NK-92 (cell line): ENCODE results near the gene GCC1.
"Not testable (repeated sequence)": the region's sequence is repeated elsewhere in the genome, so short reads cannot be mapped to it uniquely, and the experiment has no call there.

Experiments
- DNase-seq: peaks from one replicate; lab custom pipeline; 2025; ENCODE audit not compliant: unreplicated experiment; lab: John Stamatoyannopoulos, UW

The GCC1 gene

DNA sequence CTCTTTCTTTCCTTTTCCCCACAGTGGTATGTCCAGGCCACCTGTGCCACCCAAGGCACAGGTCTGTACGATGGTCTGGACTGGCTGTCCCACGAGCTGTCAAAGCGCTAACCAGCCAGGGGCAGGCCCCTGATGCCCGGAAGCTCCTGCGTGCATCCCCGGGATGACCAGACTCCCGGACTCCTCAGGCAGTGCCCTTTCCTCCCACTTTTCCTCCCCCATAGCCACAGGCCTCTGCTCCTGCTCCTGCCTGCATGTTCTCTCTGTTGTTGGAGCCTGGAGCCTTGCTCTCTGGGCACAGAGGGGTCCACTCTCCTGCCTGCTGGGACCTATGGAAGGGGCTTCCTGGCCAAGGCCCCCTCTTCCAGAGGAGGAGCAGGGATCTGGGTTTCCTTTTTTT lies 5.8 kb upstream of the GCC1 start:
- DNase-seq, result no peak

DNA sequence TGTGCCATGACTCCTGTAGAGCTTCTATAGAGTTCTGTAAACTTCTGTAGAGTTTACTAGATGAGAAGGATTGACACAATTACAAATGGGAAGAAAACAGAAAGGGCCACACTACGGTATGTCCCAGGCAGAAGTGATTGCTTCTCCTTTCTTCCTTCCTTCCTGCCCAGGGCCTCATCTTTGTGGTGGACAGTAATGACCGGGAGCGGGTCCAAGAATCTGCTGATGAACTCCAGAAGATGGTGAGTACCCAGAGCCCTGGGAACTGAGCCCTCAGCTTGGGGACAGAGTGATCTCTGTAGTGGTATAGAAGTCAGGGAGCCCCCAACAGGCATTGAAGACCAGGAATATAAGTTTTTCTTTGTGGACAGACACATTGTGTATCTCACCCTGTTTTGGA lies 4.5 kb upstream of the GCC1 start:
- no peak for DNase-seq

DNA sequence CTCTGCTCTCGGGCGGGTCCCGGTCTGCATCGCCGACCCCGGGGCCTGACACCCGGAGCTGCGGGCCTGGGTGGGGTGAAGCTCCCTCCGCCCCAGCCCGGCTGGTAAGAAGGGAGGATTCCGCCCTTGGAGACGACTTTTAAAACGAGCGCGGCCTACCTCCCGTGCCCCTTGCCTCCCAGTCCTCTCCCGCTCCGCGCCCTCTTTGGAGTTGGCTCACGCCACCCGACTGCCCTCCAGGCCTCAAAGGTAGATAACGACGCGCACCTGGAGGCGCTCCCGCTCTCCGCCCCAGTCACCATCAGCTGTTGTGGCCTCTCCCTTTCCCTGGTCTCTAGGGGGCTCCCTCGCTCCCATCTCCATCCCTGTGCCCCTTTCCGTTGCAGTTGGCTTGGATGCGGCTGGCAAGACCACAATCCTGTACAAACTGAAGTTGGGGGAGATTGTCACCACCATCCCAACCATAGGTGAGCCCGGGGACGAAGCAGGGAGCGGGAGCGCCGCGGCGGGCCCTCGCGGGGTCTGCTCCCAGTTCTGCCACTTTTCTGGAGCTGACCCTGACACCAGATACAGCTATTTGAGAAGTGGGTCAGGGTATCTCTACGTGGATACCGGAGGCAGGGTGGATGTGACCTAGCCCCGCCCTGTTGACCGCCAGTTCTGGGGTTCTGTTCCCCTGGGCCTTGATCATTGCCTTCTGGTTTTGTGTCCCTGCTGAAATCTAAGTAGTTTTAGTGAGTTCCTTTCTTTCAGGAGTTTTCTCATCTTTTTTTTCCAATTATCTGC lies 3.5 kb upstream of the GCC1 start:
- DNase-seq, result no peak

DNA sequence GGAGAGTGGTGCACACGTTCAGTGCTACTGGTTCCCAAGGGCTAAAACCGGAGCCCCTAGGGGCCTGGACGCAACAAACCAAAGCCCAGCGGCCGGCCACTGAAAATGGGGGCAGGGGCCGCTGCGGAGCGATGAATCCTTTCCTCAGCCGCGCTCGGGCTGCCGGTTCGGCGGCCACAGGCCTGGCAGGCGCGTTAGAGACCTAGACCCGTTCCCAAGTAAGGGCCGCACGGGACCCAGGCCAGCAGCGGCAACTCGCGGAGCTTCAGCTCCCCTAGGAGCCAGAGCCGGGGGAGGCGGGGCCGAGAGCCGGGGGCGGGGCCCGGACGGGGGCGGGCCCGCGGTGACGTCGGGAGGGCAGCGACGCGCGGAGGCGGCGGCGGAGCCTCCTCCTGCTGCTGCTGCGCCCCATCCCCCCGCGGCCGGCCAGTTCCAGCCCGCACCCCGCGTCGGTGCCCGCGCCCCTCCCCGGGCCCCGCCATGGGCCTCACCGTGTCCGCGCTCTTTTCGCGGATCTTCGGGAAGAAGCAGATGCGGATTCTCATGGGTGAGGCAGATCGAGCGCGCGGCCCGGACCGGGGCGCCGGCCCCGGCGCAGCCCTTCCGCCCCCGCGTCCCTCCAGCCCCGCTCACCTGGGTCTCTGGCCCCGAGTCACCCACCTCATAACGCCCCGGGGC lies 2.8 kb upstream of the GCC1 start, which contains the start of gene ARF5:
Gene ARF5, plus strand, starts transcription at position 393 of the 678 bp plus-strand sequence. Its CDS starts 88 bp downstream, at position 481.
- peak; percentile 9 for DNase-seq

DNA sequence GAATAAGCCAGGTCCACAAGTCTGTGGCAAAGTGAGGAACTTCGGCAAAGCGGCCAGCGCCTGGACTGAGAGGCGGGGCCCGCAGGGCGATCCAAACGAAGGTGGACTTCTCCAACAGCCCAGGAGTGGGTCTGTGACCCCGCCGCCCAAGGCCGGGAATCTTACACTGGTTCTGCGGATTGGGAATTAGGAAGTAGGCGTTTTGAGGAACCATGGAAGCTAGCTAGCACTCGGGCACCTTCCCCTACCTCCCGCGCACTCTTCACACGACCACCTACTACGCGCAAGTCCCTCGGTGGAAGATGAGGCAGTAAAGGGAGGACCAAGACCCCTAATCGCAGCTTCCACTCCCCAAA lies 2.2 kb upstream of the GCC1 start:
- DNase-seq, result no peak

DNA sequence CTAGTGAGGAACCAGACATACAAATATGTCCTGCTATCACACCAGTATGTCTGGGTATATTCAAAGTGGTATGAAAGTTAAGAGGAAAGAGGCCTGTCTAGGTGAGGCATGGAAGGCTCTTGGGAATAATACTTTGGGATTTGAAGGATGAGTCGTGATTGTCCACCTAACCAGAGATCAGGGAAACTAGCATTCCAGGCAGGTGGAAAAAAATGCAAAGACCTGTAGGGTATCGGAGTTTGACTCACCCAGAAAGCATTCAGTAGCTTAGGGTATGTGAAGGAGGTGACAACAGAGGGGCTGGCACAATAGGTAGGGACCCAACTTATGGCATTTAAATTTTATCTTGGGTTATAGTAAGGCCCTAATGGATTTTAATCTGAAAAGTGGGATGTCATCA lies 950 bp upstream of the GCC1 start:
- DNase-seq, result no peak

DNA sequence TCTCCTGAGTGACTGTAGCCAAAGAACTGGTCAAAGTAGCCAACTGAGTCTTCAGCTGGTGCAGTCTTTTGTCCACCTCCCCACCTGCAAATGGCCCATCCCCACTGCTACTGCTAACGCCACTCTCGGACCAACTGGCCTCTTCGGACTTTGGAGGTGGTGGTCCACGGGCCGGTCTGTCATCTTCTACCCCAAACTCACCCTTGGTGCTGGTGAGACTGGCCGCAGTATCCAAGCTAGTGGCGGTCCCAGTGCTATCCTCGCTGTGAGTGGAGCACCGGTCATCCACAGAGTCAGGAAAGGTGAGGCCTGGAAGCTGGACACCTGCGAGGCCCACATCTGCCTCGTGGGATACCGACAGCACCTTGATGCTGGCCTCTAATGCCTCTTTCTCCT lies 750 bp downstream of the GCC1 start:
- DNase-seq, result no peak

DNA sequence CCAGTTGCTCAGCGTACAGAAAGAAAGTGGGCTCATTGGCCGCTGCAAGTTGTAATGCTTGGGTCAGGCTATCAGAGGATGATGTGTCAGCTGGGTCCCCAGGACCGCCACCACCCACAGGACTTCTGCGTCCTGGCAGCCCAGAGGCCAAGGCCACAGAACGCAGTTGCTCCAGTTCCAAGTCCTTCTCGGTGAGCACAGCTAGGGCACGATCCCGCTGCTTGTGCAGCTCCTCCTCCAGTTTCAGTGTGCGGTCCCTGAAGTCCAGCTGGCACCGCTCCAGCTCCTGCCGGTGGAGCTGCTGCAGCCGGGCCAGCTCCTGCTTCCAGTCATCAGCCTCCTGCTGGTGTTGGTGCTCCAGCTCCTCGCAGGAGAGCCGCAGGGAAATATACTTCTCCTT lies 3.0 kb downstream of the GCC1 start:
- DNase-seq, result no peak

DNA sequence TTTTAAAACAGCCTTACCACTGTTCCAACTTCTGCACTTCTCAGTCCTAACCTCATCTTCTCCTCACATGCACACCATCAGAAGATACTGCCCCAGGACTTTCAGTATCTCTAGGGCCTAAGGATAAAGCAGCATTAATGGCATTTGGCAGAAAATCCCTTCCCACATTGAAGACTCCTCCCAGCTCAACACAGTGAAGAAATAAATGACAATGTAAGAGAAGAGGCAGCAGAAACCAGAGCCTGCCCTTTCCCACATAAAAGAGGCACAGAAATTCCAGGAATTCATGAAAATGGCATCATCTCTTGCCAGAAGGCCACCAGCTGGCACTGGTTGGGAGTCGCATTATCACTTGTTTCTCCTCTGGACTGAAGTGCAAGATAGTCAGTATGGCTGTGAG lies 3.7 kb downstream of the GCC1 start:
- no peak for DNase-seq

DNA sequence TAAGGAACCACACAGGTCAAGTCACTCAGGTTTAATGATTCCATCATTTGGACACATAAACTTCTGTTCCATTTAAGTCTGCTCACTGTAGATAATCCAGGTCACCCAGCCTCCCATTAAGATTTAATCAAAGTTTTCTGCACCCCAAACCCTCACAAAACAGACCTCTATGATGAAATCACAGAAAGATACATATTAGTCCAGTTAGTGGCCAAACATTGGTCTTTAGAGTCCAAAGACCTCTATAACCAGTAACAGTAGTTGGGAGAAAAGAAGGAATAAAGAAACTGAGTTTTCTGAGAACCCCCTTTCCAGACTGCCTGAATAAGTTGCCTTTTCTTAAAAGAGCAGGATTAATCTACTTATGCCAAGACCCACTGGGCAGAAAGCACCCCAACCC lies 4.8 kb downstream of the GCC1 start:
- DNase-seq, result no peak

DNA sequence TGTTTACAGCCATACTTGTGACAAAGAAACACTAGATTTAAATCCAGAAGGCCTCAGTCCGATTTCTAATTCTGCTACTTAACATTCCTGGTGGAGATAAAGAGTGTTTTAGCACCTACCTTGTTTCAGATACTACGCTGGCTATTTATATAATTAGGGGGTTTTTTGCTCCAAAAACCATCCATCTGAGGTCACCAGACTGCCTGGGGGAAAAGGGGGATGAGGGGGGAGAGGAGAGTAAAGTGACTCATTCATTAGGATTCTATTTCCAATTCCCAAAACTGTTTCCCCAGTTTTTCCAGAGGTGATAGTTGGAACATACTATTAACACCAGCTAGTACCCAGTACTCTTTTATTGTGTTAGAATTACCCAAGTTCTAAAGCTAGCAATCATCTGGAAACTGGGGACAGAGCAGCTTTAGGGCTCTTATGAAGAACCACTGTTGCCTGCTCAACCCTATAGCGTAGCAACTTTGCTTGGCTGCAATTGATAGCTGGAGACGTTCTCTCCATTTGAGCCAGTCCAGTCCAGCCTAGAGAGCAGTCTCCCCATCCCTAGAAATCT lies 6.6 kb downstream of the GCC1 start:
- no peak for DNase-seq

DNA sequence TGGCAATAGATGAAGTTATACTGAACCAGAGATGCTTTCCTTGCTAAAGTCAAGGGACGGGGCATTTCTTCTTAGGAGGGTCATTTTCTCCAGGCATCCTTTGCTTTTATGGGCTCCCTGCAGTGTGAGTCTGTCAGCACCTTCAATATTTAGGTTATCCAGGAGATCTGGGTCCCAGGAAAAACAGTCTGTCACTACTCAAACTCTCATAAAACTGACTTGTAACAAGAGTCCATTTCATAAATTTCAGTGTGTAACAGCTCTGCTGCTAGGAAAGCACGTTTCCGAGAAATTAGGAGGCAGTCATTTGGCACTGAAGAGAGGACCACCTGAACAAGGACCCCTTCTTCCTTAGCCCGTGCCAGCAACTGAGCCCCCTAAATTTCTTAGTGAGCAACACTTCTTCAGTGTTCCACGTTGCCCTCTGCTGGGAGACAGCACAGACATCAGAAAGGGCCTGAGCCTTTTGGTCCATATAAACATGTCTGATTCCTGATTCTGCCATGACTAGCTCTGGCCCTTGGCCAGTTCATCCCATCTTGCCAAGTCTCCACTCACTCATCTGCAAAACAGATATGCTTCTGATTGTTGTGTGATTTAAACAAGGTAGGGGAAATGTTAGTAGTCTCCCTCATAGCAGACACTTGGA lies 7.2 kb downstream of the GCC1 start:
- DNase-seq, result no peak

DNA sequence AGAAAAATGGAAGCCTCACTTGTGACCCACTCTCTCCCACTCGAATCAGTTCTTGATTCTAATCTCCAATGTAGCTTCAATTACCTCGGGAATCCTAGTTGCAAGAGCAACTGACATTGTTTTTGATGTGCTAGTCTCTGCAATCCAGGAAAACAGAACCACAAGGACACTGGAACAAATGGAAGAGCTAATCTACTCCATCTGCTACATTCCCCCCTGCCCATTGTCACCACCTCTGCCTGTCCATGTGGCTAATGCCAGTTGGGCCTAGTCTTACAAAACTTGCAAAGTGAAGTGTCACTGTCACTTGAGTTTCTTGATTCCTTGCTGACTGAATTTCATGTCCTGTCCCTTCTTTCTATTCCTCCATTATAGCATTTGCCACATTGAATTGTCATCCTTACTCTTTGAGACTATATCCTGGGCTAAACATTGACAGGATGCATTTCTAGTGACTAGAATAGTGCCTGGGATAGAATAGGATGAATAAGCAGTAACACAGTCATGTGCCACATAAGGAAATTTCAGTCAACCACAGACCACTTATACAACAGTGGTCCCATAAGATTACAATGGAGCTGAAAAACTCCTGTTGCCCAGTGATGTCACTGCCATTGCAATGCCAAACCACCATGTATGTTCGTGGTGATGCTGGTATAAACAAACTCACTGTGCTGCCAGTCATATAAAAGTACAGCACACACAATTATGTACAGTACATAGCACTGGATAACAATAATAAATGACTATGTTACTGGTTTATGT lies 13.5 kb downstream of the GCC1 start:
- no peak for DNase-seq

DNA sequence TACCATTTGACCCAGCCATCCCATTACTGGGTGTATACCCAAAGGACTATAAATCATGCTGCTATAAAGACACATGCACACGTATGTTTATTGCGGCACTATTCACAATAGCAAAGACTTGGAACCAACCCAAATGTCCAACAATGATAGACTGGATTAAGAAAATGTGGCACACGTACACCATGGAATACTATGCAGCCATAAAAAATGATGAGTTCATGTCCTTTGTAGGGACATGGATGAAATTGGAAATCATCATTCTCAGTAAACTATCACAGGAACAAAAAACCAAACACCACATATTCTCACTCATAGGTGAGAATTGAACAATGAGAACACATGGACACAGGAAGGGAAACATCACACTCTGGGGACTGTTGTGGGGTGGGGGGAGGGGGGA lies 17.4 kb downstream of the GCC1 start:
- not testable (repeated sequence) for DNase-seq

DNA sequence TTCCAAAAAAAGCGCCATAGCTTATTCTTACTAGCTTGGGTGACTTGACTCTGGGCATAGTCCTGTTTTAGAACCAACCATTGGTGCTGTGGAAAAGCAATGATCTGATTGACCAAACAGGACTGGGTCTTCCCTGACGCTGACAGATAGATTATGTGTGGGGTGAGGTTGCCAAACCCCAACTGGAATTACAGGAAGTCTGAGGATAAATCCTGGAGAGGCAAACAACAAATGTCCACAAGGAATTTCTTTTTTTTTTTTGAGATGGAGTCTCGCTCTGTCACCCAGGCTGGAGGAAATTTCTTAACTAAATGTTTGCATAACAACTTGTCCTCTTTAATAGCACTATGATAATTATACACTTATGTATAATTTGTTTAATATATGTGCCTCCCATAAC lies 19.2 kb downstream of the GCC1 start:
- no peak for DNase-seq

DNA sequence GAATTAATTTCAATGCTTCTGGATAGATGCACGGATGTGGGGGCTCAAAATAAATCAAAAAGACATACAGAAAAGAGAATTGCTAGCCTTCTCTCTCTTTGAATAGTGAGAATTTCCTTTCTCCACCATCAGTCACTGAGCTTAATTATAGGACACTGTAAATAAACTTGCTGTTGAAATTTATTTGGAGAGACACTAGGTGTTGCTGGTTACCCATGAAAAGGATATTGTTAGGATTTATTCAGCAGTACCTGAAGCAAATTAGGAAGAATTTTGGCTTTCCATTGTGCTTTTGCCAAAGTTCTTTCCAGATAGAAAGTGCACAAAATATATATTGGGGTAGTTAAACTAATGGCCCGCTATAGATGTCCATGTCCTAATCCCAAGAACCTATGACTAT lies 27.6 kb downstream of the GCC1 start:
- no peak for DNase-seq

DNA sequence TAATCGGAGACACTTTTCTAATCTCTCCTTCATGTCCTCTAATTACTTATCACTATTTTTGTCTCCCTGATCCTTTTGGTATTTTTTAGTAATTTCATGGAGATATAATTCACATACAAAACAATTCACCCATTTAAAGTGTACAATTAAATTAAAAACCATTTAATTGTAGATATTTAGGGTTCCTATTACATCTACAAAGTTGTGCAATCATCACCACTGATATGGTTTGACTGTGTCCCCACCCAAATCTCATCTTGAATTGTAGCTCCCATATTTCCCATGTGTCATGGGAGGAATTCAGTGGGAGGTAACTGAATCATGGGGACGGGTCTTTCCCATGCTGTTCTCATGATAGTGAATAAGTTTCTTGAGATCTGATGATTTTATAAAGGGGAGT lies 29.0 kb downstream of the GCC1 start:
- no peak for DNase-seq

DNA sequence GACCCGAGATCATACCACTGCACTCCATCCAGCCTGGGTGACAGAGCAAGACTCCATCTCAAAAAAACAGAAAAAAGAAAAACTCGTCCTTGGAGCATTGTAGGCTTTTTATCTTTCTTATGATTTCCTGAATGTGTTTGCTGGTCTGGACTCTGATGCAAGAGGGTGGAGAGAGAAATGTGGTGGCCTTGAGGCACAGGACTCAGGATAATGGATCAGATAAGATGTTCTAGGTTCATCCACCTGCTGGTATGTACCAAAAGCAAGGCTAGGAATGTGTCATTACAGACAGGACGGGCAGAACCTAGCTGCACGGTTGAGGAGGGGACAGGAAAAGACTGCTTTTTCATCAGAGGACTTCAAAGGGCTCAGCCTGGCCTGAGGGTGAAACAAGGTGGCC lies 33.5 kb downstream of the GCC1 start:
- no peak for DNase-seq

DNA sequence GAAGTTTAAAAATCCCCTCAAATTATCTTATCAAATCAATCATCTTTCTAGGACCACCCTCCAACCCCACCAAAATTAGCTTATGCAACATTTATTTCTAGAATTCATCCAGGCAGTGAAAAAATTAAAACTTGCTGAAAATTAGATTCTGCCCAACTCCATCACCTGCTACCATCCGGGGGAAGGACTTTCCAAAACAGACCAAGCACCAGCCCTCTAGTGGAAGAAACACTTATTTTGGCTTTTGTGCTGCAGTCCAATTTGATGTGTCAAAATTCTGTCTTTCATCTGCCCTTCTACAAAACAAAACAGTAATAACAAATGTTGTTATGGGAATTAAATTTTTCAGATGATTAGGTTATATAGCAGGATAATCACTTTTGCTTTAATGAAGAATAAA lies 35.1 kb downstream of the GCC1 start:
- no peak for DNase-seq

DNA sequence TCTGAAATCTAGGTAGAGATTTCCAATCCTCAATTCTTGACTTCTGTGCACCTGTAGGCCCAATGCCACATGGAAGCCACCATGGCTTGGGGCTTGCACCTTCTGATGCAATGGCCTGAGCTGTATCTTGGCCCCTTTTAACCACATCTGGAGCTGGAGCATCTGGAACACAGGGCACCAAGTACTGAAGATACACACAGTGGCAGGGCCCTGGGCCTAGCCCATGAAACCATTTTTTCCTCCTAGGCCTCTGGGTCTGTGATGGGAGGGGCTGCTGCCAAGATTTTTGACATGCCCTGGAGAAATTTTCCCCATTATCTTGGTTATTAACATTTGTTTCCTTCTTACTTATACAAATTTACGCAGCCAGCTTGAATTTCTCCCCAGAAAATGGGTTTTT lies 39.1 kb downstream of the GCC1 start:
- no peak for DNase-seq

DNA sequence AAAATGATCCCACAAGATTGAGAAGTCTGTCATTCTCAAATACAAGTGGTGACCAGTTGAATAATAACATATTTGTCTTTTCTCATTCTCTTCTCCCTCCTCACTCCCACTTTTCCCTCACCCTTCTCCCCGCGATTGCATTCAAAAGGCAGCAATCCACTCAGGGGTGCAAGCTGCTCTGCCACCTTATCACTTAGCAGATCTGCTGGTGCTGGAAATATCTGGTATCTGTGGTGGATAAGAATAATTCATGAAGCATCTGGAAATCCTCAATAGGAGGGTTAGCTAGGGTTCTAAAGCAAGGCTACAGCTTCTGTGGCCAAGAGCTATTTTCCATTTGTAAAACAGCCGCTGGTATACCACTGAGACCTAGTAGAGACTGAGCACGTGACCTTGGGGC lies 43.8 kb downstream of the GCC1 start:
- DNase-seq, result no peak
